OCI-LY7 (cell line): ENCODE data around the gene TTC13. TPM values are rescaled to one million over a fixed set of nuclear protein-coding genes. Genes with fewer than 3 reads are reported as not detected.

ENCODE experiments used
- BruUV-seq: library from RNA; stranded (reverse); fragments of 400-500 nt; replicated peaks from 2 replicates; lab custom pipeline; 2021; lab: Mats Ljungman, UMichigan
- CTCF ChIA-PET: fragments of 300-600 bp; sonication (Branson Sonifier 250); formaldehyde crosslinking; loops from one replicate; lab custom pipeline; 2022; ENCODE audit warnings: antibody characterized with exemption; ENCODE audit not compliant: unreplicated experiment; lab: Charles Lee
- POLR2A ChIA-PET: fragments of 300-600 bp; sonication (Branson Sonifier 250); formaldehyde crosslinking; loops from one replicate; lab custom pipeline; 2022; ENCODE audit warnings: antibody characterized with exemption; lab: Charles Lee
- DNase-seq: peaks from one replicate; pipeline ENCODE4 v3.0.0-alpha.2; 2015; ENCODE audit warnings: low spot score
- H2AFZ ChIP-seq: fragments of 200-600 bp; sonication (generic), shearing (Covaris generic); 2 replicates; pipeline ENCODE4 v1.6.1; 2014; ENCODE audit warnings: mild to moderate bottlenecking, antibody characterized with exemption, low read length, moderate library complexity
- H3K27ac ChIP-seq: fragments of 200-600 bp; sonication (generic); 2 replicates; pipeline ENCODE4 v1.5.1; 2014; ENCODE audit warnings: mixed run types, low read depth, mild to moderate bottlenecking, moderate library complexity, low read length, inconsistent platforms; ENCODE audit not compliant: poor library complexity, severe bottlenecking
- H3K36me3 ChIP-seq: fragments of 200-600 bp; sonication (generic); 2 replicates; pipeline ENCODE4 v1.6.1; 2014; ENCODE audit warnings: mild to moderate bottlenecking, antibody characterized with exemption, low read length, moderate library complexity, mixed read lengths; ENCODE audit not compliant: insufficient read depth
- H3K4me1 ChIP-seq: fragments of 200-600 bp; sonication (generic); 2 replicates; pipeline ENCODE4 v1.5.1; 2014; ENCODE audit warnings: mild to moderate bottlenecking, low read length; ENCODE audit not compliant: insufficient read depth, poor library complexity, severe bottlenecking
- H3K4me2 ChIP-seq: fragments of 200-600 bp; sonication (generic); 2 replicates; pipeline ENCODE4 v1.6.1; 2014; ENCODE audit warnings: mild to moderate bottlenecking, low read length
- H3K4me3 ChIP-seq: fragments of 200-600 bp; sonication (generic); 2 replicates; pipeline ENCODE4 v1.5.1; 2014; ENCODE audit warnings: mild to moderate bottlenecking, low read depth, low read length; ENCODE audit not compliant: poor library complexity, severe bottlenecking
- H3K79me2 ChIP-seq: fragments of 200-600 bp; sonication (generic); 2 replicates; pipeline ENCODE4 v1.6.1; 2016; ENCODE audit warnings: low read depth, mild to moderate bottlenecking, low read length, moderate library complexity, mixed read lengths; ENCODE audit not compliant: insufficient read depth
- H3K9me2 ChIP-seq: fragments of 200-600 bp; sonication (generic); 2 replicates; pipeline ENCODE4 v1.6.1; 2016; ENCODE audit warnings: mild to moderate bottlenecking, low read length, mixed read lengths; ENCODE audit not compliant: insufficient read depth
- H3K9me3 ChIP-seq: fragments of 200-600 bp; sonication (generic); 2 replicates; pipeline ENCODE4 v1.6.1; 2014; ENCODE audit warnings: mild to moderate bottlenecking, mixed run types, low read length, mixed read lengths
- H4K20me1 ChIP-seq: fragments of 200-600 bp; sonication (generic); 2 replicates; pipeline ENCODE4 v1.6.1; 2014; ENCODE audit warnings: mild to moderate bottlenecking, antibody characterized with exemption, low read length, moderate library complexity, mixed read lengths; ENCODE audit not compliant: insufficient read depth
- EZH2phosphoT487 ChIP-seq: fragments of 200-600 bp; sonication (generic); IDR thresholded peaks from 2 replicates; pipeline ENCODE4 v1.6.1; 2018; ENCODE audit warnings: low read depth, borderline replicate concordance, mild to moderate bottlenecking, mixed run types, antibody characterized with exemption, low read length, moderate library complexity, mixed read lengths
- intact Hi-C: fragments of 100-400 bp; cut with micrococcal nuclease; formaldehyde crosslinking; loops from one replicate; pipeline ENCODE4 v1.10.0; 2022; ENCODE audit not compliant: unreplicated experiment
- total RNA-seq, 2 experiments: library from RNA; depleted of rRNA in 1 of 2; stranded (reverse); fragments of >200 nt in 1 of 2; shearing (Covaris generic) in 1 of 2; gene quantifications; 2 replicates each; pipeline ENCODE4 v1.2.3, GENCODE V29; 2014 to 2022
- TF ChIP-seq, protein P1 (sequence below): fragments of 200-600 bp; sonication (generic); conservative IDR thresholded peaks from 2 replicates; pipeline ENCODE4 v1.5.1; 2014; ENCODE audit warnings: mild to moderate bottlenecking, antibody characterized with exemption, low read length, moderate library complexity, mixed read lengths

Gene TTC13
- total RNA-seq, 2 experiments from 2014 or later: 15.4 to 27.2 TPM

DNA sequence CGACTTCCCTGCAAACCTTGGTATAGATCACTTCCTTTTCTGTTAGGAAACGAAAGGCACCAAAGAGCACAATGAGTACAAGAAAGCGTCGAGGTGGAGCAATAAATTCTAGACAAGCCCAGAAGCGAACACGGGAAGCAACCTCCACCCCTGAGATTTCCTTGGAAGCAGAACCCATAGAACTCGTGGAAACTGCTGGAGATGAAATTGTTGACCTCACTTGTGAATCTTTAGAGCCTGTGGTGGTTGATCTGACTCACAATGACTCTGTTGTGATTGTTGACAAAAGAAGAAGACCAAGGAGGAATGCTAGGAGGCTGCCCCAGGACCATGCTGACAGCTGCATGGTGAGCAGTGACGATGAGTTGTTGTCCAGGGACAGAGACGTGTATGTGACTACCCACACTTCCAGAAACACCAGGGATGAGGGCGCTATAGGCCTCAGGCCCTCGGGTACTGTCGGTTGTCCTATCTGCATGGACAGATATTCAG lies 42.9 kb upstream of the TTC13 start:
- no peak for TF ChIP-seq EZH2phosphoT487
- TF ChIP-seq, protein P1, sequence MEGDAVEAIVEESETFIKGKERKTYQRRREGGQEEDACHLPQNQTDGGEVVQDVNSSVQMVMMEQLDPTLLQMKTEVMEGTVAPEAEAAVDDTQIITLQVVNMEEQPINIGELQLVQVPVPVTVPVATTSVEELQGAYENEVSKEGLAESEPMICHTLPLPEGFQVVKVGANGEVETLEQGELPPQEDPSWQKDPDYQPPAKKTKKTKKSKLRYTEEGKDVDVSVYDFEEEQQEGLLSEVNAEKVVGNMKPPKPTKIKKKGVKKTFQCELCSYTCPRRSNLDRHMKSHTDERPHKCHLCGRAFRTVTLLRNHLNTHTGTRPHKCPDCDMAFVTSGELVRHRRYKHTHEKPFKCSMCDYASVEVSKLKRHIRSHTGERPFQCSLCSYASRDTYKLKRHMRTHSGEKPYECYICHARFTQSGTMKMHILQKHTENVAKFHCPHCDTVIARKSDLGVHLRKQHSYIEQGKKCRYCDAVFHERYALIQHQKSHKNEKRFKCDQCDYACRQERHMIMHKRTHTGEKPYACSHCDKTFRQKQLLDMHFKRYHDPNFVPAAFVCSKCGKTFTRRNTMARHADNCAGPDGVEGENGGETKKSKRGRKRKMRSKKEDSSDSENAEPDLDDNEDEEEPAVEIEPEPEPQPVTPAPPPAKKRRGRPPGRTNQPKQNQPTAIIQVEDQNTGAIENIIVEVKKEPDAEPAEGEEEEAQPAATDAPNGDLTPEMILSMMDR: no peak
- Histone ChIP-seq H3K4me3 (no peak overlapping the region), H4K20me1 (no peaks in the 10 kb centered on the region), H3K36me3 (no peaks in the 10 kb centered on the region), H3K27ac (no peak overlapping the region), H3K9me3 (no peaks in the 10 kb centered on the region), H3K4me2 (no peak overlapping the region), H3K9me2 (no peaks in the 10 kb centered on the region), H3K79me2 (no peaks in the 10 kb centered on the region), H2AFZ (no peak overlapping the region), H3K4me1 (no peaks in the 10 kb centered on the region)
- intact Hi-C loops: no loop called here
- no TSS peak for BruUV-seq
- CTCF ChIA-PET: no interaction called here
- POLR2A ChIA-PET: no interaction called here
- no peak for DNase-seq

DNA sequence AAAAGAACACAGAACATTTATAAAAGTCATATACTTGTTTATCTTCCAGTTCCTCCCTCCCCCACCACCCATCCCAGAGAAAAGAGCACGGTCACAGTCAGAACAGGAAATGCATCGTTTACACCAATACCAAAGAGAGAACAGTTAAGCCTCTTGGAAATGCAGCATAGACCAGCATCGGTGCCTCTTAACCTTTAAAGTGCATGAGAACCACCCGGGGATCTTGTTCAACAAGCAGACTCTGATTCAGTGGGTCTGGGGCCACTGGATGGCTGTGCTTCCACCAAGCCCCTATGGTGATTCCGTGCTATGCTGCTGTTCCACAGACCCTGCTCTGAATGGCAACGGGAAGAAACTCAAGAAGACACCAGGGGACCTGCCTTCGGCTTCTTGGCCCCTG lies 42.2 kb upstream of the TTC13 start:
- no peak overlapping the region for H3K4me2 ChIP-seq

DNA sequence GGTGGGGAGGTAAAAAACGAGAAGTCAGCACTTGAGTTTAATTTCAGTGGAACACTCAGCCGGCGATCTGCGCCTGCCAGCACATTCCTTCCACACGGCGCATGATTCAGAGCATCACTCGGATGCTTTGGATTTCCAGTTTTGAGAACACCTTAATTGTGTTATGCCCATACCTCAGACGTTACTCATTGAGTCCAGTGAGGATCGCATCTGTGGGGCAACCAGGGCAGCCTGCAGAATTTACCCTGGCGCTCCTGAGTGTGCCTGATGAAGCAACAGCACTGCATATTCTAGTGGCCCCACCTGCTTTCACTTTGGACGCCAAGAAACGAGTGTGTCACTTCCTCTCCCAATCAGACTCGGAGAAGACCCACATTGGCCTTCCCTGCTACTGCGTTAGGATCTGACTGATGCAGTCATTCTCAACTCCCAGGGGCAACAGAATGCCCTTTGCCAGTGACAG lies 41.5 kb upstream of the TTC13 start:
- Histone ChIP-seq H3K27ac (no peak overlapping the region), H3K9me2 (no peaks in the 10 kb centered on the region), H4K20me1 (no peaks in the 10 kb centered on the region), H3K36me3 (no peaks in the 10 kb centered on the region), H2AFZ (no peak overlapping the region), H3K79me2 (no peaks in the 10 kb centered on the region), H3K4me1 (no peaks in the 10 kb centered on the region), H3K4me3 (no peak overlapping the region), H3K9me3 (no peaks in the 10 kb centered on the region), H3K4me2 (no peak overlapping the region)
- no TSS peak for BruUV-seq
- intact Hi-C loops: no loop called here
- ChIA-PET POLR2A (no interaction called here), CTCF (no interaction called here)
- no peak for TF ChIP-seq EZH2phosphoT487
- TF ChIP-seq, protein P1: no peak
- no peak for DNase-seq

More for the DNA sequence above, 42.2 kb upstream of the TTC13 start:
- H4K20me1 ChIP-seq: no peaks in the 10 kb centered on the region
- no TSS peak for BruUV-seq
- CTCF ChIA-PET: no interaction called here
- intact Hi-C loops: no loop called here
- H3K27ac ChIP-seq: no peak overlapping the region
- H3K4me3 ChIP-seq: no peak overlapping the region
- H3K4me1 ChIP-seq: no peaks in the 10 kb centered on the region
- POLR2A ChIA-PET: no interaction called here
- H3K9me3 ChIP-seq: no peaks in the 10 kb centered on the region
- H3K9me2 ChIP-seq: no peaks in the 10 kb centered on the region
- TF ChIP-seq, protein P1: no peak
- no peak for TF ChIP-seq EZH2phosphoT487
- no peaks in the 10 kb centered on the region for H3K79me2 ChIP-seq
- no peak for DNase-seq
- H2AFZ ChIP-seq: no peak overlapping the region
- H3K36me3 ChIP-seq: no peaks in the 10 kb centered on the region
